ENCODE data around the gene CAPSL.

- no peak for TF ChIP-seq CTCF (IDR thresholded peaks at IDR 0.05)
- no peak for TF ChIP-seq ZFX (IDR thresholded peaks at IDR 0.05; ENCODE audit: borderline replicate concordance)
These were observed 58.3 kb downstream of the CAPSL start for GRCh38 chr5:35880156-35880555.

Data from 22Rv1 (cell line).